ENCODE measurements around the gene ZNF529. TPM values are rescaled to one million over a fixed set of nuclear protein-coding genes. Genes with fewer than 3 reads are reported as not detected.
A peak's percentile ranks its signal among the peaks of the same experiment; 100 is the strongest.

The ZNF529 gene
- total RNA-seq, 4 donors from 2014 or later = 7.0 to 13.3 (median 10.7) TPM

DNA sequence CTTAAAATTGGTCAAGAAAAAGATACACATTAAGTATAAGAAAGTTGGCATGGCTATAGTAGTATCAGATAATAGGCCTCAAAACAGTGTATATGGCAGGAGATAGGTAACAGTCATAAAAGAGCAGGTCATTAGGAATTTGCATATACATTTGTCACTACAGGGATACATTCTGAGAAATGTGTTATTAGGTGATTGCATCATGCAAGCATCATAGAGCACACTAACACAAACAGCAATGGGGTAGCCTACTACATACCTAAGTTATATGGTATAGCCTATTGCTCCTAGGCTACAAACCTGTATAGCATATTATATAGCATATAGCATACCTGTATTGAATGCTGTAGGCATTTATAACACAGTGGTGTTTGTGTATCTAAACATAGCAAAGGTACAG, 6.2 kb upstream of the ZNF529 start:
- peaks cover 7% of the 10 kb centered on the region for H3K4me1 ChIP-seq
- no peak for DNase-seq (ENCODE audit: low spot score in 2 of 2)
- no peaks in the 10 kb centered on the region for H3K27me3 ChIP-seq
- no peak overlapping the region for H3K27ac ChIP-seq
- H3K36me3 ChIP-seq = peaks cover 44% of the 10 kb centered on the region
- H3K4me3 ChIP-seq = no peak overlapping the region
- no peaks in the 10 kb centered on the region for H3K9me3 ChIP-seq
- TF ChIP-seq POLR2A (IDR thresholded peaks at IDR 0.05) (no peak), EP300 (IDR thresholded peaks at IDR 0.05) (no peak), POLR2AphosphoS5 (IDR thresholded peaks at IDR 0.05) (no peak)
- TF ChIP-seq, protein P1, sequence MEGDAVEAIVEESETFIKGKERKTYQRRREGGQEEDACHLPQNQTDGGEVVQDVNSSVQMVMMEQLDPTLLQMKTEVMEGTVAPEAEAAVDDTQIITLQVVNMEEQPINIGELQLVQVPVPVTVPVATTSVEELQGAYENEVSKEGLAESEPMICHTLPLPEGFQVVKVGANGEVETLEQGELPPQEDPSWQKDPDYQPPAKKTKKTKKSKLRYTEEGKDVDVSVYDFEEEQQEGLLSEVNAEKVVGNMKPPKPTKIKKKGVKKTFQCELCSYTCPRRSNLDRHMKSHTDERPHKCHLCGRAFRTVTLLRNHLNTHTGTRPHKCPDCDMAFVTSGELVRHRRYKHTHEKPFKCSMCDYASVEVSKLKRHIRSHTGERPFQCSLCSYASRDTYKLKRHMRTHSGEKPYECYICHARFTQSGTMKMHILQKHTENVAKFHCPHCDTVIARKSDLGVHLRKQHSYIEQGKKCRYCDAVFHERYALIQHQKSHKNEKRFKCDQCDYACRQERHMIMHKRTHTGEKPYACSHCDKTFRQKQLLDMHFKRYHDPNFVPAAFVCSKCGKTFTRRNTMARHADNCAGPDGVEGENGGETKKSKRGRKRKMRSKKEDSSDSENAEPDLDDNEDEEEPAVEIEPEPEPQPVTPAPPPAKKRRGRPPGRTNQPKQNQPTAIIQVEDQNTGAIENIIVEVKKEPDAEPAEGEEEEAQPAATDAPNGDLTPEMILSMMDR (IDR thresholded peaks at IDR 0.05) = no peak

DNA sequence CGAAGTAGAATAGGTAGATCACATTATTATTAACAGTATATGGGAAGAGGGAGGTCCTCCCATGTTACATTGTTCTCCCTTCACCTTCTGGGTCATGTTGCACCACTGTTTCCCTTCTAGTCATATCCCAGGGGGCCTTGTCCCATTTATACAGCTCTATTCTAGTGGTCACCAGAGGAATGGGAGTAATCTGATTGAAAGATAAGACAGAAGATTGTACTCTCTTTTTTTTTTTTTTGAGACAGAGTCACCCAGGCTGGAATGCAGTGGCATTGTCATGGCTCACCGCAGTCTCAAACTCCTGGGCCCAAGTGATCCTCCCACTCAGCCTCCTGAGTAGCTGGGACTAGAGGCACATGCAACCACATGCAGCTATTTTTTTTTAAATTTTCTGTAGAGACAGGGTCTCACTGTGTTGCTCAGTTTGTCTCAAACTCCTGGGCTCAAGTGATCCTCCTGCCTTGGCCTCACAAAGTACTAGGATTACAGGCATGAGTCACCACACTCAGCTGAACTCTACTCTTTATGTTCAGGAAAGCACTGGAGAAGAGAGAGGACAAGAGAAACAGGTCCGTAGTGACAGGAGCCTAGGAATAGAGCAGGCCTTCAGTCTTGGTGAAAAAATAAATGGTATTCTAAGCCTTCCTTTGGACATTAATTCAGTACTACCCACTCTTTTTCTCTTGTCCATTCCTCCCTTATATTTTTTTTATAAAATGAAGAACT, 4.3 kb upstream of the ZNF529 start:
- WGBS = 95% methylated on average over 3 of the region's 3 CpGs
- TF ChIP-seq, protein P1 (IDR thresholded peaks at IDR 0.05) = no peak
- no peak for TF ChIP-seq EP300 (IDR thresholded peaks at IDR 0.05)
- no peak for TF ChIP-seq POLR2A (IDR thresholded peaks at IDR 0.05)
- no peak for TF ChIP-seq POLR2AphosphoS5 (IDR thresholded peaks at IDR 0.05)
- no peak overlapping the region for H3K4me3 ChIP-seq
- DNase-seq (ENCODE audit: low spot score in 2 of 2) = no peak
- no peak overlapping the region for H3K27ac ChIP-seq
- no peaks in the 10 kb centered on the region for H3K27me3 ChIP-seq
- peaks cover 9% of the 10 kb centered on the region for H3K4me1 ChIP-seq
- H3K36me3 ChIP-seq = peaks cover 44% of the 10 kb centered on the region
- H3K9me3 ChIP-seq = no peaks in the 10 kb centered on the region

DNA sequence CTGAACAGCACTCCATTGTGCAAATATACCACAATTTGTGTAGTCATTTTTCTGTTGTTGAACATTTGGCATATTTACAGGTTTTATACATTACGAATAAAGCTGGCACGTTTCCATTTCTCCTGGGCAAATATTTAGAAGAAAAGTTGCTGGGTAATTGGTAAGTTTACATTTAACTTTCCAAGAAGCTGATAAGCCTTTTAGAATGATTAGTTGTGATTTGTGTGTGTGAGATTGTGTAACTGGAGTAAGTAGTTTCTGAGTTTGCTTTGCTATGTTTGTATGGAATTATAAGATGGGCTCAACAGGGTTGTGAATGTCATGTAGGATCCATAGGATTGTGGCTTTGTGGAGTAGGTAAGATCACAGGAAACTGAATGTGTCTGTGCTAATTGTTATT, 1.6 kb upstream of the ZNF529 start:
- peaks cover 35% of the 10 kb centered on the region for H3K36me3 ChIP-seq
- peaks cover 12% of the 10 kb centered on the region for H3K4me1 ChIP-seq
- 54% methylated on average over 2 of the region's 2 CpGs for whole genome bisulfite sequencing
- H3K9me3 ChIP-seq = no peaks in the 10 kb centered on the region
- no peak for DNase-seq (ENCODE audit: low spot score in 2 of 2)
- H3K4me3 ChIP-seq = peak overlapping the region; percentile 79
- no peak overlapping the region for H3K27ac ChIP-seq
- TF ChIP-seq POLR2AphosphoS5 (IDR thresholded peaks at IDR 0.05) (no peak), POLR2A (IDR thresholded peaks at IDR 0.05) (no peak), EP300 (IDR thresholded peaks at IDR 0.05) (no peak)
- TF ChIP-seq, protein P1 (IDR thresholded peaks at IDR 0.05) = no peak
- H3K27me3 ChIP-seq = no peaks in the 10 kb centered on the region

DNA sequence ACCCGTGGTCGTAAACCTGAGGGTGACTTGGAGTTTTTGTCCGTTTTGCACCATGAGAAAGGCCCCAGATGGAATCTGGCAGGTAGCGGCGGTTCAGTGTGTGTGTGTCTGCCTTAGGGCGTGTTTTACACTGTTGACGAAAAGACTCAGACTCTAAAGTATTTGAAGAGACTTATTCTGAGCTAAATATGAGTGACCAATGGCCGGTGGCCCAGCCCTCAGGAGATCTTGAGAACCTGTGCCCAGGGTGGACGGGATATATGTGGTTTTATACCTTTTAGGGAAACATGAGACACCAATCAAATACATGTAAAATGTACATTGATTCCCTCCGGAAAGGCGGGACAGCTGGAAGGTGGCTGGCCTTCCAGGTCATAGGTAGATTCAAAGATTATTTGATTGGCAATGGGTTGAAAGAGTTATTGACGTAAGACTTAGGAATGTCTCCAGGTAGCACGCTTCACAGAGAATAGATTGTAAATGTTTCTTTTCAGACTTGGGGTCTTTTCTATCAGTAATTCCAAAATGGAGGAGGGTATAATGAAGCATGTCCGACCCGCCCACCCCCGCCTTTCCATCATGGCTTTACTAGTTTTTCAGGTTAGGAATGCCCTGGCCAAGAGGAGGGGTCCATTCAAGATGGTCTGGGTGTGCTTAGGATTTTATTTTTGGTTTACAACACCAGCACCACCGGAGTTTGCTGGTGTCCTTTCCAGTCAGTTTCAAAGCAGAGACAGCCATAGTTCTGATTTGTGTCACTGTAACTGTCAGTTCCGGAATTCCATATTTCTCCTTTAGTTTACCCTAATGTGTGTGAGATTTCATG, 1.0 kb upstream of the ZNF529 start:
- no peaks in the 10 kb centered on the region for H3K9me3 ChIP-seq
- peaks cover 12% of the 10 kb centered on the region for H3K4me1 ChIP-seq
- no peak for DNase-seq (ENCODE audit: low spot score in 2 of 2)
- 25% methylated on average over 18 of the region's 18 CpGs for WGBS
- H3K4me3 ChIP-seq = peak overlapping the region; percentile 79
- peak overlapping the region; percentile 85 for H3K27ac ChIP-seq
- no peak for TF ChIP-seq POLR2AphosphoS5 (IDR thresholded peaks at IDR 0.05)
- no peak for TF ChIP-seq EP300 (IDR thresholded peaks at IDR 0.05)
- TF ChIP-seq, protein P1 (IDR thresholded peaks at IDR 0.05) = no peak
- no peak for TF ChIP-seq POLR2A (IDR thresholded peaks at IDR 0.05)
- H3K27me3 ChIP-seq = no peaks in the 10 kb centered on the region
- H3K36me3 ChIP-seq = peaks cover 35% of the 10 kb centered on the region

DNA sequence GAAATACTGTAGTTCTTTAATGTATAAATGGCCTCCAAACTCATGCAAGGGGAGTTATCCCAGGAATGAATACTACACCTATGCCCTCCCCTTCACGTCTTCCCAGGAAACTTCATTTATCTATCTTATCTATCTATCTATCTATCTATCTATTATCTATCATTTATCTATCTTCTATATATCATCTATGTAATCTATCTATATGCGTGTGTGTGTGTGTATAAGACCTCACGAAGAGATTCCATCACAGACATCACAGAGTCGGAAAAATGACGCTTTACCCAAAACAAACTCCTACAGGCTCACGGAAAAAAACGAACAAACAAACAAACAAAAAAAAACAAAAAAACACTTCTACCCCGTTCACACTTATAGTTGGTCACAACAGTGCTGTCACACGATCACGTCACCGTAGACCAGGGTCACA, 486 bp downstream of the ZNF529 start:
- no peaks in the 10 kb centered on the region for H3K27me3 ChIP-seq
- DNase-seq (ENCODE audit: low spot score in 2 of 2) = no peak
- peaks cover 12% of the 10 kb centered on the region for H3K4me1 ChIP-seq
- H3K4me3 ChIP-seq = peak overlapping the region; percentile 79
- 1% methylated on average over 11 of the region's 11 CpGs for WGBS
- no peaks in the 10 kb centered on the region for H3K9me3 ChIP-seq
- peak overlapping the region; percentile 85 for H3K27ac ChIP-seq
- peaks cover 37% of the 10 kb centered on the region for H3K36me3 ChIP-seq
- TF ChIP-seq POLR2A (IDR thresholded peaks at IDR 0.05) (no peak), EP300 (IDR thresholded peaks at IDR 0.05) (no peak), POLR2AphosphoS5 (IDR thresholded peaks at IDR 0.05) (no peak)
- TF ChIP-seq, protein P1 (IDR thresholded peaks at IDR 0.05) = no peak

Measured in suprapubic skin (tissue), 4 donors.